Stimulated activated CD4-positive, alpha-beta T cell treated with anti-CD3 and anti-CD28 coated beads, Interleukin-4, amount 100 ng/mL, for 1 hour (primary cell): ENCODE data around the gene SLC1A1.

Experiments used
- DNase-seq: peaks from one replicate; pipeline ENCODE4 v3.0.0-alpha.2; 2020

Gene SLC1A1

GRCh38 chr9:4489919-4490704, at the start of gene SLC1A1:
Gene SLC1A1 (plus strand): TSS chr9:4490468. CDS start chr9:4490680, 212 bp downstream.
- DNase-seq = peak; percentile 18

GRCh38 chr9:4442806-4443205, 47.5 kb upstream of the SLC1A1 start:
- DNase-seq = no peak

GRCh38 chr9:4443439-4443838, 46.8 kb upstream of the SLC1A1 start:
- DNase-seq = no peak

- DNase-seq = no peak
Measured at GRCh38 chr9:4461437-4461836, 28.8 kb upstream of the SLC1A1 start.

GRCh38 chr9:4463824-4464223, 26.4 kb upstream of the SLC1A1 start:
- no peak for DNase-seq

GRCh38 chr9:4464911-4465513, 25.3 kb upstream of the SLC1A1 start:
- no peak for DNase-seq

- DNase-seq = no peak
Measured at GRCh38 chr9:4465910-4466309, 24.4 kb upstream of the SLC1A1 start.

- no peak for DNase-seq
Measured at GRCh38 chr9:4475301-4475700, 15.0 kb upstream of the SLC1A1 start.

- no peak for DNase-seq
Measured at GRCh38 chr9:4486176-4486575, 4.1 kb upstream of the SLC1A1 start.

GRCh38 chr9:4489562-4489918, 728 bp upstream of the SLC1A1 start:
- DNase-seq = no peak

GRCh38 chr9:4490705-4491625, 697 bp downstream of the SLC1A1 start:
- no peak for DNase-seq

GRCh38 chr9:4491626-4491975, 1.3 kb downstream of the SLC1A1 start:
- no peak for DNase-seq

GRCh38 chr9:4494332-4494731, 4.1 kb downstream of the SLC1A1 start:
- no peak for DNase-seq

- DNase-seq = no peak
Measured at GRCh38 chr9:4494806-4495205, 4.5 kb downstream of the SLC1A1 start.

- DNase-seq = no peak
Measured at GRCh38 chr9:4495537-4495936, 5.3 kb downstream of the SLC1A1 start.

- no peak for DNase-seq
Measured at GRCh38 chr9:4496497-4496896, 6.2 kb downstream of the SLC1A1 start.

- no peak for DNase-seq
Measured at GRCh38 chr9:4497395-4497794, 7.1 kb downstream of the SLC1A1 start.

- DNase-seq = no peak
Measured at GRCh38 chr9:4497855-4498254, 7.6 kb downstream of the SLC1A1 start.

- no peak for DNase-seq
Measured at GRCh38 chr9:4499917-4500316, 9.6 kb downstream of the SLC1A1 start.

- DNase-seq = no peak
Measured at GRCh38 chr9:4501147-4501507, 10.9 kb downstream of the SLC1A1 start.

- DNase-seq = no peak
Measured at GRCh38 chr9:4502444-4502843, 12.2 kb downstream of the SLC1A1 start.

- DNase-seq = no peak
Measured at GRCh38 chr9:4503103-4503502, 12.8 kb downstream of the SLC1A1 start.

GRCh38 chr9:4504250-4504649, 14.0 kb downstream of the SLC1A1 start:
- DNase-seq = no peak

- no peak for DNase-seq
Measured at GRCh38 chr9:4506490-4506889, 16.2 kb downstream of the SLC1A1 start.
